Measurements from ENCODE around the gene NTF3.
A peak's percentile ranks its signal among the peaks of the same experiment; 100 is the strongest.

Gene NTF3

GRCh38 chr12:5430641-5431603, 986 bp upstream of the NTF3 start:
- no peak for DNase-seq (ENCODE audit: low spot score)

- DNase-seq (ENCODE audit: low spot score), result no peak
Observed at GRCh38 chr12:5433081-5433844, 1.4 kb downstream of the NTF3 start.

- DNase-seq (ENCODE audit: low spot score), result no peak
Observed at GRCh38 chr12:5433845-5434646, 2.1 kb downstream of the NTF3 start.

- DNase-seq (ENCODE audit: low spot score), result no peak
Observed at GRCh38 chr12:5434647-5435560, 3.0 kb downstream of the NTF3 start.

GRCh38 chr12:5437182-5437583, 5.3 kb downstream of the NTF3 start:
- no peak for DNase-seq (ENCODE audit: low spot score)

GRCh38 chr12:5437589-5437988, 5.7 kb downstream of the NTF3 start:
- peak; percentile 12 for DNase-seq (ENCODE audit: low spot score)

- DNase-seq (ENCODE audit: low spot score), result no peak
Observed at GRCh38 chr12:5438671-5439200, 6.8 kb downstream of the NTF3 start.

- no peak for DNase-seq (ENCODE audit: low spot score)
Observed at GRCh38 chr12:5439371-5439771, 7.5 kb downstream of the NTF3 start.

GRCh38 chr12:5439788-5440300, 7.9 kb downstream of the NTF3 start:
- no peak for DNase-seq (ENCODE audit: low spot score)

GRCh38 chr12:5440978-5441377, 9.1 kb downstream of the NTF3 start:
- DNase-seq (ENCODE audit: low spot score), result no peak

GRCh38 chr12:5441497-5442236, 9.8 kb downstream of the NTF3 start:
- DNase-seq (ENCODE audit: low spot score), result no peak

- DNase-seq (ENCODE audit: low spot score), result peak; percentile 40
Observed at GRCh38 chr12:5442251-5443006, 10.5 kb downstream of the NTF3 start.

- no peak for DNase-seq (ENCODE audit: low spot score)
Observed at GRCh38 chr12:5444520-5444919, 12.6 kb downstream of the NTF3 start.

GRCh38 chr12:5447320-5447719, 15.4 kb downstream of the NTF3 start:
- no peak for DNase-seq (ENCODE audit: low spot score)

GRCh38 chr12:5451251-5451650, 19.3 kb downstream of the NTF3 start:
- no peak for DNase-seq (ENCODE audit: low spot score)

- DNase-seq (ENCODE audit: low spot score), result no peak
Observed at GRCh38 chr12:5452569-5452968, 20.7 kb downstream of the NTF3 start.

GRCh38 chr12:5453466-5453865, 21.6 kb downstream of the NTF3 start:
- DNase-seq (ENCODE audit: low spot score), result no peak

GRCh38 chr12:5455045-5455444, 23.1 kb downstream of the NTF3 start:
- no peak for DNase-seq (ENCODE audit: low spot score)

GRCh38 chr12:5456030-5456429, 24.1 kb downstream of the NTF3 start:
- no peak for DNase-seq (ENCODE audit: low spot score)

Data from hematopoietic multipotent progenitor cell treated with erythropoietin and hydrocortisone succinate and interleukin-3 and kit ligand, for 15 days (in vitro differentiated cells).